Heart right ventricle (tissue), 16 donors: ENCODE data around the gene AP3B2. TPM values are rescaled to one million over a fixed set of nuclear protein-coding genes. Genes with fewer than 3 reads are reported as not detected.
A peak's percentile ranks its signal among the peaks of the same experiment; 100 is the strongest.
"Not testable (repeated sequence)": the region's sequence is repeated elsewhere in the genome, so short reads cannot be mapped to it uniquely, and the experiment has no call there.

Experiments used
- ATAC-seq, 8 donors: fragments of 200-7000 bp; cut with Tn5 transposase; one replicate each; pipeline ENCODE4 v1.9.1; 2020; ENCODE audit warnings: mild to moderate bottlenecking in 8 of 8, moderate library complexity in 8 of 8, moderate number of reproducible peaks in 1 of 8
- DNase-seq, 2 donors: peaks; one replicate each; pipeline ENCODE4 v3.0.0-alpha.2; 2020
- H3K27ac ChIP-seq, 10 donors: fragments of 200-600 bp; sonication (generic) in 2 of 10; one replicate each; pipeline versions ENCODE4 v1.5.0 to v1.8.0; 2020 to 2022; ENCODE audit warnings: mild to moderate bottlenecking in 3 of 10
- H3K27me3 ChIP-seq, 7 donors: fragments of 200-600 bp; one replicate each; pipeline ENCODE4 v1.8.0; 2021 to 2022; ENCODE audit warnings: mild to moderate bottlenecking in 2 of 7
- H3K36me3 ChIP-seq, 9 donors: fragments of 200-600 bp; sonication (generic) in 1 of 9; one replicate each; pipeline versions ENCODE4 v1.5.0 to v1.8.0; 2020 to 2022; ENCODE audit warnings: mild to moderate bottlenecking in 2 of 9
- H3K4me1 ChIP-seq, 9 donors: fragments of 200-600 bp; sonication (generic) in 1 of 9; one replicate each; pipeline versions ENCODE4 v1.5.0 to v1.8.0; 2020 to 2022; ENCODE audit warnings: mild to moderate bottlenecking in 4 of 9
- H3K4me3 ChIP-seq, 10 donors: fragments of 200-600 bp; sonication (generic) in 2 of 10; one replicate each; pipeline versions ENCODE4 v1.5.0 to v1.8.0; 2020 to 2022; ENCODE audit warnings: mild to moderate bottlenecking in 7 of 10, moderate library complexity in 2 of 10
- H3K9me3 ChIP-seq, 11 donors: fragments of 200-600 bp in 10 of 11; sonication (generic) in 2 of 11; one replicate each; pipeline versions ENCODE4 v1.5.0 to v1.8.0; 2013 to 2022; ENCODE audit warnings: mild to moderate bottlenecking in 2 of 11, control low read depth in 1 of 11, moderate library complexity in 1 of 11
- WGBS, 2 donors: extraction: QIAGEN DNeasy Blood & Tissue Kit; methylation state at CpG; one replicate each; pipeline ENCODE4 v1.1.7; 2013; ENCODE audit warnings: inconsistent platforms in 1 of 2; 5-methylcytosine and 5-hydroxymethylcytosine counted together
- intact Hi-C, 10 donors: fragments of 100-400 bp; cut with DNase I; formaldehyde crosslinking; loops; one replicate each; pipeline versions ENCODE4 v1.11.1 to v1.14.2; 2022
- polyA plus RNA-seq, 2 donors: library from polyadenylated mRNA; stranded (reverse); fragments of 200-250 nt; gene quantifications; one replicate each; pipeline ENCODE4 v1.2.3, GENCODE V29; 2013
- total RNA-seq, 10 donors: library from RNA; stranded (reverse); fragmentation: NEBNext Ultra II Directional in 3 of 10; extraction: Animal tissue kit (Norgen Biotek cat#: 25700) in 3 of 10; gene quantifications; one replicate each; pipeline versions ENCODE4 v1.2.1 to v1.2.4, GENCODE V29; 2021 to 2023
- TF ChIP-seq, protein P1 (sequence below), 9 donors: fragments of 200-600 bp; sonication (generic) in 2 of 9; IDR thresholded peaks; one replicate each; pipeline versions ENCODE4 v1.5.0 to v1.8.0; 2021 to 2022; ENCODE audit warnings: antibody characterized with exemption in 9 of 9, mild to moderate bottlenecking in 5 of 9, moderate library complexity in 1 of 9
- donor health status: Arrhythmogenic right ventricular cardiomyopathy.
- donor health status: ischemic (EF 13 %, LVEDD 7.1; RV severe dilation, severe dysfunction).
- donor health status: healthy with polysubstance abuse.
- donor health status: DM: no; HTN: yes; CAD: no.
- donor health status: DM: no; HTN: no; CAD: no.
- donor health status: ischemic (EF 25% LVEDD 6.9; RV normal size, moderate dysfunction).
- donor health status: ischemic (EF 25% LVEDD 5.7; RV mildly dilated, moderate dysfunction).
- donor health status: healthy.
- donor health status: DM: yes; HTN: yes; CAD: no.
- donor health status: Ischemic cardiomyopathy.
- donor health status: ischemic (EF 35%, LVEDD 5.7; RV mildly dilated, moderate dysfunction).
- donor health status: nonischemic (EF 11% LVEDD 7.7; RV severe dilation, severe dysfunction).
- donor health status: DM: yes; HTN: yes; CAD: no.
- donor health status: PGD.
- donor health status: ischemic (EF 29% LVEDD 5.4; RV normal size, mild dysfunction).
- donor health status: nonischemic (EF 23%, LVEDD 6.1; RV moderate dilation, normal function).

The AP3B2 gene
- total and polyA plus RNA-seq, 12 donors = 0.12 to 1.4 (median 0.40) TPM; not detected in 4

DNA sequence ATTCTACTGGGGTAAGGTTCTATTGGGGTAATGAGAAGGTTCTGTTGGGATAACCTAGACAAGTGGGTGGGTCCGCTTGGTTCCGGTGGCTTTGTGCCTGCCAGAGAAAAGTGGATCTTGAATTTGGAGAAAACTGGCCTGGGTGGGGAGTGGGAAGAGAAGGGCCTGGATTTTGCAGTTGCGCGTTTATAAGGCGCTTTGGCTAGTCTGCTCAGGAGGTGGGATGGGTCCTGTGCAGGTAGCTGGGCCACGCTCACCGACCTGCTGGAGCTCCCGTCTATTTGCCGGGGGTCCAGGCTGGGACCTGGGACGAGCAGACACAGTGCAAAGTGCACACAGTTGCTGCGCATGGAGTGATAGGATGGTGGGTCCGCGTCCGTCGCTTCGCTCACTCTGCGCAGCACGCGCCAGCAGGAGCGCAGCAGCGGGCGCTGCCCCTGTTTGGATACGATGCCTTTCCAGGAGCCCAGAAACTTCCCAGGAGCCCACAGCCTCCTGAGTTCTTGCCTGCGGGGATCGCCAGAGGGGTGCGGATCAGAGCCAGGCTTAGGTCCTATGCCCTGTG, 1.3 kb upstream of the AP3B2 start:
- Histone ChIP-seq H3K4me1 (peaks cover 4 to 15% (median 10%) of the 10 kb centered on the region in 9 donors), H3K9me3 (no peaks in the 10 kb centered on the region), H3K36me3 (no peaks in the 10 kb centered on the region), H3K27ac (no peak overlapping the region), H3K27me3 (peaks cover 0 to 53% (median 24%) of the 10 kb centered on the region in 7 donors), H3K4me3 (no peak overlapping the region)
- DNase-seq (no peak), ATAC-seq (no peak)
- TF ChIP-seq, protein P1, sequence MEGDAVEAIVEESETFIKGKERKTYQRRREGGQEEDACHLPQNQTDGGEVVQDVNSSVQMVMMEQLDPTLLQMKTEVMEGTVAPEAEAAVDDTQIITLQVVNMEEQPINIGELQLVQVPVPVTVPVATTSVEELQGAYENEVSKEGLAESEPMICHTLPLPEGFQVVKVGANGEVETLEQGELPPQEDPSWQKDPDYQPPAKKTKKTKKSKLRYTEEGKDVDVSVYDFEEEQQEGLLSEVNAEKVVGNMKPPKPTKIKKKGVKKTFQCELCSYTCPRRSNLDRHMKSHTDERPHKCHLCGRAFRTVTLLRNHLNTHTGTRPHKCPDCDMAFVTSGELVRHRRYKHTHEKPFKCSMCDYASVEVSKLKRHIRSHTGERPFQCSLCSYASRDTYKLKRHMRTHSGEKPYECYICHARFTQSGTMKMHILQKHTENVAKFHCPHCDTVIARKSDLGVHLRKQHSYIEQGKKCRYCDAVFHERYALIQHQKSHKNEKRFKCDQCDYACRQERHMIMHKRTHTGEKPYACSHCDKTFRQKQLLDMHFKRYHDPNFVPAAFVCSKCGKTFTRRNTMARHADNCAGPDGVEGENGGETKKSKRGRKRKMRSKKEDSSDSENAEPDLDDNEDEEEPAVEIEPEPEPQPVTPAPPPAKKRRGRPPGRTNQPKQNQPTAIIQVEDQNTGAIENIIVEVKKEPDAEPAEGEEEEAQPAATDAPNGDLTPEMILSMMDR (IDR thresholded peaks at IDR 0.05) = no peak
- WGBS, 2 donors = 93 to 96% methylated on average over 26 of the region's 26 CpGs
- intact Hi-C loops = no loop called here

DNA sequence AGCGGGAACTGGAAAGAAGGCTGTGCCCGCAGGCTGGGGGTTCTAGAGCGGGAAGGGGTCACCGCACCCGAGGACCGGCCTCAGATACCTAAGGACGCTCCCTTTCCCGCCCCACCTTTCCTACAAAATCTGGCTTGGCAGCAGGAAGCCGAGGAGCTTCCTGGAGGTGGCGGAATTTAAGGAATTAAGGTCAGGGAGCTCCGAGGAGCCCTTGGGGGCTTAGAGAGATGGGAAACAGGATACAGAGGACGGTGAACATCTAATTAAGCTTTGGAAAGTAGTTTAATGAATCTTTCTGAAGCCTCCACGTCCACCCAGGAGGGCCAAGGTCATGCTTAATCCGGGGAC, 507 bp upstream of the AP3B2 start:
- peaks cover 0 to 53% (median 27%) of the 10 kb centered on the region in 7 donors for H3K27me3 ChIP-seq
- peaks cover 4 to 15% (median 10%) of the 10 kb centered on the region in 9 donors for H3K4me1 ChIP-seq
- peak overlapping the region; percentile 35 to 85 (median 67) for H3K4me3 ChIP-seq
- TF ChIP-seq, protein P1 (IDR thresholded peaks at IDR 0.05) = no peak
- H3K9me3 ChIP-seq = no peaks in the 10 kb centered on the region
- no peaks in the 10 kb centered on the region for H3K36me3 ChIP-seq
- intact Hi-C loops = no loop called here
- no peak overlapping the region for H3K27ac ChIP-seq
- ATAC-seq (no peak), DNase-seq (no peak)
- 12% methylated on average over 14 of the region's 14 CpGs for WGBS, 2 donors

DNA sequence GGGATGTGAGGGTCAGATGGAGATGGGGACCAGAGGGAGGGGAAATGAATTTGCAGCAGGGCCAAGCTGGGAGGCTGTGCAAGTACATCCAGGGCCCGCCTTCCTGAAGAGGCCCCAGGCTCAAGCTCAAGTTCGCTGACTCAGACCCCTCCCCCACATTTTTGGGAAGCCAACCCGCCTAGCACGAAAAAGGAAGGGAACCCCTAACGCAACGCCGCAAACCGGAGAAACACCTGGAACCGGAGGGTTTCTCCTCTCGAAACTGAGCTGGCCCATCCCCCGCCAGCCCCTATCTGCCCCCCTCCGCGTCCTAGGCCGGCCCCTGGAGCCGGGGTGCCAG, 624 bp downstream of the AP3B2 start:
- ATAC-seq (no peak), DNase-seq (no peak)
- intact Hi-C loops = no loop called here
- Histone ChIP-seq H3K27me3 (peaks cover 0 to 53% (median 18%) of the 10 kb centered on the region in 7 donors), H3K4me3 (peak overlapping the region in 9 of 10 donors; percentile 50 to 85 (median 68)), H3K9me3 (no peaks in the 10 kb centered on the region), H3K27ac (no peak overlapping the region), H3K4me1 (peaks cover 4 to 15% (median 10%) of the 10 kb centered on the region in 9 donors), H3K36me3 (no peaks in the 10 kb centered on the region)
- TF ChIP-seq, protein P1 (IDR thresholded peaks at IDR 0.05) = no peak
- 2 to 4% methylated on average over 14 to 15 of the region's 15 CpGs for WGBS, 2 donors

DNA sequence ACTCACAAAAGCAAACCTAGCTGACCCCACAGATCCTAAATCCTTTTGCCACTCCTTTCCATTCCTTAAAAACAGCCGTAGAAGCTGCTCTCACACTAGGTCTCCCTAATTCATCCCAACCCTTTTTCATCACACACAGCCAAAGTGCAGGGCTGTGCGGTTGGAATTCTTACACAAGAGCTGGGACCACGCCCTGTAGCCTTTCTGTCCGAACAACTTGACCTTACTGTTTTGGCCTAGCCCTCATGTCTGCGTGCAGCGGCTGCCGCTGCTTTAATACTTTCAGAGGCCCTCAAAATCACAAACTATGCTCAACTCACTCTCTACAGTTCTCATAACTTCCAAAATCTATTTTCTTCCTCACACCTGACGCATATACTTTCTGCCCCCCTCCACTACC, 3.8 kb downstream of the AP3B2 start:
- Histone ChIP-seq H3K27me3 (peaks cover 0 to 24% (median 9%) of the 10 kb centered on the region in 7 donors), H3K4me1 (peaks cover 4 to 15% (median 10%) of the 10 kb centered on the region in 9 donors)
- H3K36me3 ChIP-seq, ATAC-seq, DNase-seq, H3K4me3 ChIP-seq, H3K9me3 ChIP-seq, H3K27ac ChIP-seq, intact Hi-C loops: not testable (repeated sequence)
- 86 to 87% methylated on average over 8 of the region's 8 CpGs for WGBS, 2 donors

DNA sequence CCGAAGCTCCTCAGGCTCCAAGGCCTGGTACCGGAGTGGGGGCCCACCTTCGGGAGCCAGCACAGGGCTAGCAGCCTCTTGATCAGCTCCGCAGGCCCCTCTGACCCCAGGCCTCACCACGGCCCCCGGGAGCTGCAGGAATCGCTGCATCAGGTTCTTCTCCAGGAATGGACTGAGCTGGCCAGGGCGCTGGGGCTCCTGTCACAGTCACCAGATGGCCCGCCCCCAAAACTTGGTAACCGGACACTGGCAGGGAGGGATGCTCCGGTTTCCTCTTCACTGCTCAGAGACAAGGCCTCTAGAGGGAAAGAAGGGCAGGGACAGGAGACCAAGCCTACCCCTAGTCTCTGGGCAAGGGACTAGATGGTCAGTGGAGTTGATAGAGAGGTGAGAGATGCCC, 9.9 kb downstream of the AP3B2 start:
- no peaks in the 10 kb centered on the region for H3K4me1 ChIP-seq
- DNase-seq (no peak), ATAC-seq (no peak)
- no peaks in the 10 kb centered on the region for H3K36me3 ChIP-seq
- H3K27ac ChIP-seq = no peak overlapping the region
- WGBS, 2 donors = 35 to 41% methylated on average over 11 of the region's 11 CpGs
- no peaks in the 10 kb centered on the region for H3K9me3 ChIP-seq
- TF ChIP-seq, protein P1 (IDR thresholded peaks at IDR 0.05) = no peak
- no peak overlapping the region for H3K4me3 ChIP-seq
- H3K27me3 ChIP-seq = peaks cover 0 to 18% (median 0%) of the 10 kb centered on the region in 7 donors
- intact Hi-C loops = no loop called here
